Measurements from ENCODE around the gene GOLGB1. TPM values are rescaled to one million over a fixed set of nuclear protein-coding genes. Genes with fewer than 3 reads are reported as not detected.

The GOLGB1 gene
- total and polyA plus RNA-seq, 2 donors (not counting 3 experiments of a cell fraction or from before 2014, with no cell fraction given) = 7.4 to 42.7 TPM

- no peaks in the 10 kb centered on the region for H3K9me1 ChIP-seq (replicated peaks; ENCODE audit: control insufficient read depth, extremely low read depth, insufficient read depth, low read length)
- dilution Hi-C loops (cut with MboI; ENCODE audit: extremely low pct_ligation_motif_present, low sequenced_read_pairs) = no loop called here
- H3K4me3 ChIP-seq (replicated peaks in 1 of 3; ENCODE audit: insufficient read depth in 1 of 3, low read depth in 1 of 3, low read length in 3 of 3) = no peak overlapping the region
- no peak for DNase-seq (ENCODE audit: low read depth, low spot score)
- no peaks in the 10 kb centered on the region for H4K20me1 ChIP-seq (replicated peaks; ENCODE audit: control insufficient read depth, extremely low read depth, insufficient read depth, low read length)
- BruUV-seq (replicated peaks) = no TSS peak
- peaks cover 0 to 2% of the 10 kb centered on the region in 2 experiments for H3K36me3 ChIP-seq (ENCODE audit: control insufficient read depth in 2 of 2, extremely low read depth in 1 of 2, insufficient read depth in 2 of 2, low read length in 2 of 2)
- POLR2A ChIA-PET = no interaction called here
- H3K79me2 ChIP-seq (ENCODE audit: control insufficient read depth, insufficient read depth, low read length) = no peaks in the 10 kb centered on the region
- H3K4me2 ChIP-seq (ENCODE audit: insufficient read depth, low read length) = no peak overlapping the region
- CTCF ChIA-PET = no interaction called here
- no peak for TF ChIP-seq POLR2A (IDR thresholded peaks at IDR 0.05; ENCODE audit: low read depth, low read length)
- TF ChIP-seq POLR2AphosphoS5 (IDR thresholded peaks at IDR 0.05; ENCODE audit: insufficient read depth, low read depth, low read length) = no peak
- no peak for TF ChIP-seq CTCF (IDR thresholded peaks at IDR 0.05; ENCODE audit: extremely low read depth in 1 of 2, insufficient read depth in 1 of 2, low read depth in 1 of 2, low read length in 2 of 2)
- TF ChIP-seq EZH2 (IDR thresholded peaks at IDR 0.05; ENCODE audit: borderline replicate concordance, low read depth, low read length, severe bottlenecking) = no peak
- no peak for TF ChIP-seq MYC (IDR thresholded peaks at IDR 0.05; ENCODE audit: low read depth, low read length)
- no peak overlapping the region for H3K9ac ChIP-seq (replicated peaks; ENCODE audit: extremely low read depth, insufficient read depth, low read length)
- no peaks in the 10 kb centered on the region for H3K27me3 ChIP-seq (ENCODE audit: control insufficient read depth in 2 of 2, insufficient read depth in 2 of 2, low read length in 2 of 2)
- intact Hi-C loops (cut with micrococcal nuclease) = no loop called here
- no peak overlapping the region for H2AFZ ChIP-seq (ENCODE audit: low read depth, low read length)
- no peak overlapping the region for H3K27ac ChIP-seq (ENCODE audit: insufficient read depth, low read depth, low read length)
- no peaks in the 10 kb centered on the region for H3K4me1 ChIP-seq (ENCODE audit: control insufficient read depth, extremely low read depth, insufficient read depth, low read length)
- no peaks in the 10 kb centered on the region for H3K9me3 ChIP-seq (replicated peaks; ENCODE audit: control insufficient read depth, insufficient read depth, low read length)
- FAIRE-seq = no peak
Measured at GRCh38 chr3:121627622-121628021, 121.9 kb downstream of the GOLGB1 start.

- Histone ChIP-seq H4K20me1 (replicated peaks; ENCODE audit: control insufficient read depth, extremely low read depth, insufficient read depth, low read length) (no peaks in the 10 kb centered on the region), H3K27me3 (ENCODE audit: control insufficient read depth in 2 of 2, insufficient read depth in 2 of 2, low read length in 2 of 2) (no peaks in the 10 kb centered on the region), H3K9ac (replicated peaks; ENCODE audit: extremely low read depth, insufficient read depth, low read length) (no peak overlapping the region), H3K9me3 (replicated peaks; ENCODE audit: control insufficient read depth, insufficient read depth, low read length) (no peaks in the 10 kb centered on the region), H3K9me1 (replicated peaks; ENCODE audit: control insufficient read depth, extremely low read depth, insufficient read depth, low read length) (no peaks in the 10 kb centered on the region), H3K4me1 (ENCODE audit: control insufficient read depth, extremely low read depth, insufficient read depth, low read length) (no peaks in the 10 kb centered on the region), H3K79me2 (ENCODE audit: control insufficient read depth, insufficient read depth, low read length) (no peaks in the 10 kb centered on the region), H2AFZ (ENCODE audit: low read depth, low read length) (no peak overlapping the region), H3K4me2 (ENCODE audit: insufficient read depth, low read length) (no peak overlapping the region), H3K36me3 (ENCODE audit: control insufficient read depth in 2 of 2, extremely low read depth in 1 of 2, insufficient read depth in 2 of 2, low read length in 2 of 2) (peaks cover 0 to 2% of the 10 kb centered on the region in 2 experiments), H3K27ac (ENCODE audit: insufficient read depth, low read depth, low read length) (no peak overlapping the region), H3K4me3 (replicated peaks in 1 of 3; ENCODE audit: insufficient read depth in 1 of 3, low read depth in 1 of 3, low read length in 3 of 3) (no peak overlapping the region)
- ChIA-PET CTCF (no interaction called here), POLR2A (no interaction called here)
- no peak for TF ChIP-seq POLR2A (IDR thresholded peaks at IDR 0.05; ENCODE audit: low read depth, low read length)
- TF ChIP-seq CTCF (IDR thresholded peaks at IDR 0.05; ENCODE audit: extremely low read depth in 1 of 2, insufficient read depth in 1 of 2, low read depth in 1 of 2, low read length in 2 of 2) = no peak
- no peak for TF ChIP-seq MAX (IDR thresholded peaks at IDR 0.05; ENCODE audit: insufficient read depth, insufficient read length)
- no peak for TF ChIP-seq GATA2 (IDR thresholded peaks at IDR 0.05; ENCODE audit: insufficient read depth, insufficient read length, low read depth, low read length)
- no peak for TF ChIP-seq POLR2AphosphoS5 (IDR thresholded peaks at IDR 0.05; ENCODE audit: insufficient read depth, low read depth, low read length)
- no peak for TF ChIP-seq FOS (IDR thresholded peaks at IDR 0.05; ENCODE audit: borderline replicate concordance, insufficient read depth, low read length)
- no peak for TF ChIP-seq EZH2 (IDR thresholded peaks at IDR 0.05; ENCODE audit: borderline replicate concordance, low read depth, low read length, severe bottlenecking)
- BruUV-seq (replicated peaks) = no TSS peak
- DNase-seq (ENCODE audit: low read depth, low spot score) (no peak), FAIRE-seq (no peak)
- intact Hi-C loops (cut with micrococcal nuclease) = no loop called here
- dilution Hi-C loops (cut with MboI; ENCODE audit: extremely low pct_ligation_motif_present, low sequenced_read_pairs) = no loop called here
Measured at GRCh38 chr3:121627211-121627610, 122.3 kb downstream of the GOLGB1 start.
